Activated naive CD8-positive, alpha-beta T cell (primary cell): Measurements from ENCODE around the gene MYRFL.
"Not testable (repeated sequence)": the region's sequence is repeated elsewhere in the genome, so short reads cannot be mapped to it uniquely, and the experiment has no call there.

Source experiments
- H3K27ac Mint-ChIP-seq: one replicate; pipeline ENCODE4 v1.8.0; 2021; ENCODE audit warnings: mixed read lengths
- H3K27me3 Mint-ChIP-seq: one replicate; pipeline ENCODE4 v1.8.0; 2021; ENCODE audit warnings: mixed read lengths
- H3K36me3 Mint-ChIP-seq: one replicate; pipeline ENCODE4 v1.8.0; 2021; ENCODE audit warnings: mixed read lengths
- H3K4me1 Mint-ChIP-seq: one replicate; pipeline ENCODE4 v1.8.0; 2021; ENCODE audit warnings: low read depth, mixed read lengths
- H3K4me3 Mint-ChIP-seq: one replicate; pipeline ENCODE4 v1.8.0; 2021; ENCODE audit warnings: mild to moderate bottlenecking, mixed read lengths
- H3K9me3 Mint-ChIP-seq: one replicate; pipeline ENCODE4 v1.8.0; 2021; ENCODE audit warnings: low read depth, mixed read lengths

The MYRFL gene

DNA sequence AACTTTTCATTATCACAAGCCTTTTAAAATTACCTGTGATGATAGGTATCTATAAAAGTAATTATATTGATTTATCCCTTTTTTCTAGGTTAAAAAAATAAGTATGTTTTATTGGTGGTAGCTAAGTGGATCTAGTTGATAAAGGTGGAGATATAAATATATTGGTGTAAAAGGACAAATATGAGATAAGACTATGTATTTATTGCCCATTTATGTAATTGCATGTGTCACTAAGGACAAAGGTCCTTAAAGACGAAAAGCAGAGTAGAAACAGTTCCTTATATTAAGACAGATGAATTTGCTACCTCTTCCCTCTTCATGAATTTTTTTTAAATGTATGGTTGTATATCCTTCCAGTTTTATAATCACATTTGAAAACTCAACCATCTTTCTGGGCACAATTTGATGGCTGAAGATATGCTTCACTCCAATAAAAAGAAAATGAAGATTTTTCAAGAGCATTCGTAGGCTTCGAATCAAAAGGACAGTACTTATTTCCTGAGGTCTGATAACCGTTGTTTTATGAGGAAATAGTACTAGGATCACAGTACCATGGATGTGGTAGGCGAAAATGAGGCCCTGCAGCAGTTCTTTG is at the start of gene MYRFL:
MYRFL (plus strand) TSS at position 262 of the 595 bp plus-strand sequence; CDS start at position 553, 291 bp downstream.
- no peaks in the 10 kb centered on the region for H3K36me3 Mint-ChIP-seq
- H3K9me3 Mint-ChIP-seq: no peaks in the 10 kb centered on the region
- H3K4me1 Mint-ChIP-seq: no peaks in the 10 kb centered on the region
- no peak within 1 kb of the TSS for H3K27ac Mint-ChIP-seq
- no peak within 1 kb of the TSS for H3K4me3 Mint-ChIP-seq
- H3K27me3 Mint-ChIP-seq: peaks cover 7% of the 10 kb centered on the region

DNA sequence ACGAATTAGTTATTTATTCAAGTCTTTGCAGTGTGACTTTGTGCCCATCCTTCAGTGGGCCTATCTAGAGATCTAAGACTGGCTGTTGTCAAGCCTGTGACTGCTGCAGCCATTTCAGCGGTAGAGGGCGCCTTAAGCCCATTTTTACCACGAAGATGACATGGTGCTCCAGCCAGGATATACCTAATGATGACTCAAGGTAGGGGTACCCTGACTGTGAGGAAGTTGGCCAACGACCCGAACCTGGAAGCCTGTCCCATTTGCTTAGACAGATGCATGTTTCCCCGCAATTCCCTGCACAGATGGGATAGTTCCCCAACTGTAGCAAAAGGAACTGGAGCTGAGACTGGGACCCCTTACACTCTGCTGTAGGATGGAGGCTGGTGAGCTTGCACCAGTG is 45.1 kb upstream of the MYRFL start:
- Mint-ChIP-seq H3K27ac (no peak overlapping the region), H3K4me1 (peaks cover 9% of the 10 kb centered on the region), H3K27me3 (no peaks in the 10 kb centered on the region), H3K4me3 (no peak overlapping the region), H3K36me3 (peaks cover 38% of the 10 kb centered on the region), H3K9me3 (peaks cover 25% of the 10 kb centered on the region)

DNA sequence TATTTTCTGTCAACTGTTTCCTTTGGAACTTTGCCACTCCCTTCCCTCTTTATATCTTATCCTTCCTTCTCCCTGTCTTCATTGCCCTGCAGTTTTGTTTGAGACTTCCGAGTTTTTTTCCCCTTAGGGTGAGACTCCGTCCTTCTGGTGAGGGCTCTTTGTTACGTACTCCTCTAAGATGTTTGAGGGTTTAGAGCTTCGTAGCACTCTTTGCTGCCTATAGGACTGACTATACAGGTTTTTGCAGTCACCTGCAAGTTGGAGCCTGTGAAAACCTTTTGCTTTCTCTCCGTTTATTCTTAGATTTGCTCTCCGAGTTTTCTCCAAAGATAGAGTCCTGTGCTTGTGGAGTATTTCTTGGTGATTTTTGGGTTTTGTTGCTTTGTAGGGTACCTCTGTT is 41.7 kb upstream of the MYRFL start:
- no peak overlapping the region for H3K4me3 Mint-ChIP-seq
- no peaks in the 10 kb centered on the region for H3K27me3 Mint-ChIP-seq
- H3K27ac Mint-ChIP-seq: no peak overlapping the region
- H3K36me3 Mint-ChIP-seq: peaks cover 61% of the 10 kb centered on the region
- H3K9me3 Mint-ChIP-seq: peaks cover 25% of the 10 kb centered on the region
- H3K4me1 Mint-ChIP-seq: peaks cover 9% of the 10 kb centered on the region

GRCh38 chr12:69789351-69789750 is 35.7 kb upstream of the MYRFL start:
- Mint-ChIP-seq H3K4me1 (no peaks in the 10 kb centered on the region), H3K27ac (no peak overlapping the region), H3K9me3 (peaks cover 22% of the 10 kb centered on the region), H3K4me3 (no peak overlapping the region), H3K27me3 (no peaks in the 10 kb centered on the region), H3K36me3 (peaks cover 70% of the 10 kb centered on the region)

GRCh38 chr12:69792533-69792932 is 32.5 kb upstream of the MYRFL start:
- no peak overlapping the region for H3K27ac Mint-ChIP-seq
- no peak overlapping the region for H3K4me3 Mint-ChIP-seq
- peaks cover 22% of the 10 kb centered on the region for H3K9me3 Mint-ChIP-seq
- peaks cover 68% of the 10 kb centered on the region for H3K36me3 Mint-ChIP-seq
- no peaks in the 10 kb centered on the region for H3K4me1 Mint-ChIP-seq
- H3K27me3 Mint-ChIP-seq: no peaks in the 10 kb centered on the region

DNA sequence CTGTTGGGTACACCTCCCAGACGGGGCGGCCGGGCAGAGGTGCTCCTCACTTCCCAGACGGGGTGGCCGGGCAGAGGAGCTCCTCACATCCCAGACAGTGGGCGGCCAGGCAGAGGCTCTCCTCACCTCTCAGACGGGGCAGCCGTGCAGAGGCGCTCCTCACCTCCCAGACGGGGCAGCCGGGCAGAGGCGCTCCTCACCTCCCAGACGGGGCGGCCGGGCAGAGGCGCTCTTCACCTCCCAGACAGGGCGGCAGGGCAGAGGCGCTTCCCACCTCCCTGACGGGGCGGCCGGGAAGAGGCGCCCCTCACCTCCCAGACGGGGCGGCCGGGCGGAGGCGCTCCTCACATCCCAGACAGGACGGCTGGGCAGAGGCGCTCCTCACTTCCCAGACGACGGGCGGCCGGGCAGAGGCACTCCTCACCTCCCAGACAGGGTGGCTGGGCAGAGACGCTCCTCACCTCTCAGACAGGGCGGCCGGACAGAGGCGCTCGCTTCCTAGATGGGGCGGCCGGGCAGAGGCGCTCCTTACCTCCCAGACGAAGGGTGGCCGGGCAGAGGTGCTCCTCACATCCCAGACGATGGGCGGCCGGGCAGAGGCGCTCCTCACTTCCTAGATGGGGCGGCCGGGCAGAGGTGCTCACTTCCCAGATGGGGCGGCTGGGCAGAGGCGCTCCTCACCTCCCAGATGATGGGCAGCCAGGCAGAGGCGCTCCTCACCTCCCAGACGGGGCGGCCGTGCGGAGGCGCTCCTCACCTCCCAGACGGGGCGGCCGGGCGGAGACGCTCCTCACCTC is 17.7 kb upstream of the MYRFL start:
- H3K27ac Mint-ChIP-seq: not testable (repeated sequence)

GRCh38 chr12:69810870-69811498 is 14.0 kb upstream of the MYRFL start:
- Mint-ChIP-seq H3K27ac (no peak overlapping the region), H3K27me3 (no peaks in the 10 kb centered on the region)

More for the DNA sequence above, 17.7 kb upstream of the MYRFL start:
- not testable (repeated sequence) for H3K4me3 Mint-ChIP-seq, H3K4me1 Mint-ChIP-seq, H3K27me3 Mint-ChIP-seq
- H3K36me3 Mint-ChIP-seq: peaks cover 42% of the 10 kb centered on the region
- peaks cover 13% of the 10 kb centered on the region for H3K9me3 Mint-ChIP-seq

DNA sequence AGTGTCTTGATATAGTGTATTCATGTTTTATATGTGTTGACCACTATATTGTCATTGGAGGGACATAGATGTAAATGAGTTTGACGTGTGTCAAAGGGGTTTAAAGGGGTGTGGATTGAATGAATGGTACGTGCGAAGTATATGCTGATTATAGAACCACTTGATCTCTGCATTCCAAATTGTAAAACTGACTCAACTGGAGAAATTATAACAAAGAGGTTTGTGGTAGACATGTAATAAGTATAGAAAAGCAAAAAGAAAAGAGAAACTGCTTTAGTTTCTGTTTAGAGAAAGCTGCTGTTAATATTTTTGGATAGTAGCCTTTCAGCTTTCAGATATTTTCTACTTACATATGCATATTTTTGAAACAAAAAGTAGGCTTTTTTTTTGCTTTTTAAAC is 8.9 kb upstream of the MYRFL start:
- Mint-ChIP-seq H3K27me3 (no peaks in the 10 kb centered on the region), H3K4me3 (no peak overlapping the region), H3K36me3 (peaks cover 20% of the 10 kb centered on the region), H3K27ac (no peak overlapping the region), H3K9me3 (no peaks in the 10 kb centered on the region), H3K4me1 (no peaks in the 10 kb centered on the region)

More at GRCh38 chr12:69810870-69811498, 14.0 kb upstream of the MYRFL start:
- no peak overlapping the region for H3K4me3 Mint-ChIP-seq
- H3K9me3 Mint-ChIP-seq: peaks cover 7% of the 10 kb centered on the region
- no peaks in the 10 kb centered on the region for H3K4me1 Mint-ChIP-seq
- H3K36me3 Mint-ChIP-seq: peaks cover 35% of the 10 kb centered on the region

DNA sequence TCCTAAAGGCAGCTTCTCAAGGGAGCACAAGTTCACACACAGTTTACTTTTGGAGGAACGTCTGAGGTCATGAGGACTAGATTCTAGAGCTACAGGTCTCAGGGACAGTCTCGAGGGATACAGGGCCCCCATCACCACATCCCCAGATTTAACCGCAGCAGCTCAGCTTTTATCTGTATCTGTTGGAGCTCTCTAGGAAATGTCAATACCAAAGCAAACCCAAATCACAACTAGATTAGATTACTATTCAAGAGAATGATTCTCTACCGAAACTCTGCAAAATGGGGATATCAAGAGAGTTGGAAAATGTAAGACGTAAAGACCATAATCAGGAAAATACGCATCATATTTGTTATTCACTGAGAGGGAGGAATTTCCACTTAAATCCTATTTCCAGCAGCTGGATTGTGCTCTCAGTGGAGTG is 4.0 kb upstream of the MYRFL start:
- H3K36me3 Mint-ChIP-seq: peaks cover 5% of the 10 kb centered on the region
- H3K9me3 Mint-ChIP-seq: no peaks in the 10 kb centered on the region

DNA sequence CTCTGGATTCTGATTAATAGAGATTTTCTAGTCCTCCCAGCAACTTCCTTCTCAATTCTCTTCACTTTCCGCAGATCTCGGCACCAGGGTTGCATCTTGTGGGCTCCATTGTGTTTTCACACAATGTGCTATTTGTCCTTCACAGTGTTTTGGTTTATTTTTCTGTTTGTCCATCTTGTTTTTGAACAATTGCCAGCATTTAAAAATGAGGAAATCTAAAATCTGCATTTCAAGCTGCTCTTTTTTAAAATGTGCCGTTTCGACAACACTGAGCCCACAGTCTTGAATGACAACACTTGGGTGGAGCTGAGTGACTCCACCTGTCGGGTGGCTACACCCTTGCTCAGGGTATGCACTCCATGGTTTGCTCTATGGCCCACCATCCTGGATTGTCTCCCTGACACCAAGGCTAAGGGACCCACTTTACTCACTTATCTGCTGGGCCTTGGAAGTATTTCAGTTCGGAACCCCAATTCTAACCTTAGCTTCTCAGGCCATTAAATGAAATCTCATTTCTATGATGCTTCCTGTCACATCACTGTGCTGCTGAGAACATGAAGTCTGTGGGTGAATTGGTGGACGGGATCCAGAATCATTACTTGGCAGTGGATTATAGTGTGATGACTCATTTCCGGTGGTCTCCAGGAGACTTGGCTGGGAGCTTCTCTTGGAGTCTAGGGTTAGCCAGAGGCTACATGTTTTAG is 3.4 kb upstream of the MYRFL start:
- no peak overlapping the region for H3K4me3 Mint-ChIP-seq
- no peaks in the 10 kb centered on the region for H3K9me3 Mint-ChIP-seq
- no peaks in the 10 kb centered on the region for H3K4me1 Mint-ChIP-seq
- peaks cover 2% of the 10 kb centered on the region for H3K36me3 Mint-ChIP-seq
- peaks cover 3% of the 10 kb centered on the region for H3K27me3 Mint-ChIP-seq
- H3K27ac Mint-ChIP-seq: no peak overlapping the region

More for the DNA sequence above, 4.0 kb upstream of the MYRFL start:
- H3K4me3 Mint-ChIP-seq: no peak overlapping the region
- peaks cover under 1% of the 10 kb centered on the region for H3K27me3 Mint-ChIP-seq
- no peaks in the 10 kb centered on the region for H3K4me1 Mint-ChIP-seq
- H3K27ac Mint-ChIP-seq: no peak overlapping the region

GRCh38 chr12:69822201-69822860 is 2.7 kb upstream of the MYRFL start:
- no peak overlapping the region for H3K27ac Mint-ChIP-seq

GRCh38 chr12:69824028-69824427 is 999 bp upstream of the MYRFL start:
- peaks cover 7% of the 10 kb centered on the region for H3K27me3 Mint-ChIP-seq
- H3K4me3 Mint-ChIP-seq: no peak overlapping the region
- H3K36me3 Mint-ChIP-seq: no peaks in the 10 kb centered on the region
- H3K27ac Mint-ChIP-seq: no peak overlapping the region
- H3K9me3 Mint-ChIP-seq: no peaks in the 10 kb centered on the region
- no peaks in the 10 kb centered on the region for H3K4me1 Mint-ChIP-seq

More at GRCh38 chr12:69822201-69822860, 2.7 kb upstream of the MYRFL start:
- H3K4me1 Mint-ChIP-seq: no peaks in the 10 kb centered on the region
- no peaks in the 10 kb centered on the region for H3K9me3 Mint-ChIP-seq
- no peaks in the 10 kb centered on the region for H3K36me3 Mint-ChIP-seq
- H3K27me3 Mint-ChIP-seq: peaks cover 5% of the 10 kb centered on the region
- no peak overlapping the region for H3K4me3 Mint-ChIP-seq

DNA sequence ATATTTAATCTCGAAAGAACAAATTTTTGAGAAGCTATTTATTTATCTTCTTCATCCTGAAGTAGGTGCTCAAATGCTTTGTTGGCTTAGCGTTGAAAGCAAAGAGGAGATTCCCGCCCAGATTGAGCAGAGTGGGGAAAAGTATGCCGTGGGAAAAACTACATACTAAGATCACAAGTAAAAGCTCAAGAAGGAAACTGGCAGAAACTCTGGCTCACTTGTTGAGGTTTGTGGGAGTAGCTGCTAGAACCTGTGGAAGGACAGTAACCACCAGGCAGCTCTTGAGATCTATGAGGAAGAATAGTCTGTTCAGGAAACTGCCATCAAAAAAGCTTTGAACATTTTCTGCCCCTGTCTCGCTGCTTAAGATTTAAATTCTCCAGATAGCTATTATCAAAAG is 3.9 kb downstream of the MYRFL start:
- Mint-ChIP-seq H3K4me1 (no peaks in the 10 kb centered on the region), H3K27ac (no peak overlapping the region), H3K27me3 (peaks cover 18% of the 10 kb centered on the region)

GRCh38 chr12:69833696-69834095 is 8.7 kb downstream of the MYRFL start:
- Mint-ChIP-seq H3K4me3 (no peak overlapping the region), H3K36me3 (no peaks in the 10 kb centered on the region), H3K9me3 (no peaks in the 10 kb centered on the region), H3K4me1 (no peaks in the 10 kb centered on the region), H3K27me3 (peaks cover 14% of the 10 kb centered on the region), H3K27ac (no peak overlapping the region)

More for the DNA sequence above, 3.9 kb downstream of the MYRFL start:
- Mint-ChIP-seq H3K9me3 (no peaks in the 10 kb centered on the region), H3K4me3 (no peak overlapping the region), H3K36me3 (no peaks in the 10 kb centered on the region)
